Spinal cord (tissue), 4 donors: ENCODE results near the gene CDH22. TPM values are rescaled to one million over a fixed set of nuclear protein-coding genes. Genes with fewer than 3 reads are reported as not detected.

Source experiments
- polyA plus RNA-seq, 2 donors: library from polyadenylated mRNA; unstranded; fragments of 120-200 nt; gene quantifications; one replicate each; pipeline ENCODE4 v1.2.1, GENCODE V29; 2013; ENCODE audit not compliant: insufficient read length in 2 of 2
- total RNA-seq, 2 donors: library from RNA; depleted of rRNA in 1 of 2; stranded (reverse); fragments of 120-200 nt in 1 of 2; fragments of >200 nt in 1 of 2; gene quantifications; one replicate each; pipeline versions ENCODE4 v1.2.3 to v1.2.4, GENCODE V29; 2013 to 2014

CDH22 gene
- total and polyA plus RNA-seq, 4 donors: 1.6 to 13.1 (median 7.5) TPM

Other genes starting within 250 kb of the CDH22 start
- 10 to 100 TPM; 12.3 to 30.1 TPM for gene NCOA5, start 218.5 kb downstream of the CDH22 start, total RNA-seq
- 10 to 100 TPM; 49.9 to 50.7 TPM for gene NCOA5, start 218.5 kb downstream of the CDH22 start, polyA plus RNA-seq
- gene CD40, start 190.2 kb downstream of the CDH22 start, total RNA-seq: 1 to 10 TPM; 1.6 to 6.3 TPM
- gene CD40, start 190.2 kb downstream of the CDH22 start, polyA plus RNA-seq: 1 to 10 TPM; 4.8 to 6.5 TPM
- gene ELMO2, start 98.1 kb upstream of the CDH22 start, total RNA-seq: 10 to 100 TPM; 60.2 to 65.4 TPM
- 10 to 100 TPM; 76.3 to 87.8 TPM for gene ELMO2, start 98.1 kb upstream of the CDH22 start, polyA plus RNA-seq
- 10 to 100 TPM; 17.6 to 23.7 TPM for gene ZNF334, start 205.1 kb upstream of the CDH22 start, total RNA-seq
- 10 to 100 TPM; 25.0 to 25.6 TPM for gene ZNF334, start 205.1 kb upstream of the CDH22 start, polyA plus RNA-seq
- gene OCSTAMP, start 242.2 kb upstream of the CDH22 start, total RNA-seq: under 1 TPM in 1 of 2 donors, not detected in 1; 0.06 TPM
- under 1 TPM in 1 of 2 donors, not detected in 1; 0.13 TPM for gene OCSTAMP, start 242.2 kb upstream of the CDH22 start, polyA plus RNA-seq